Osteocyte (in vitro differentiated cells): ENCODE data around the gene TATDN2. TPM values are rescaled to one million over a fixed set of nuclear protein-coding genes. Genes with fewer than 3 reads are reported as not detected.

ENCODE experiments used
- DNase-seq: peaks from one replicate; pipeline ENCODE4 v3.0.0; 2021; ENCODE audit warnings: mixed read lengths; ENCODE audit not compliant: unreplicated experiment; ENCODE audit errors: extremely low spot score
- H3K27ac Mint-ChIP-seq: one replicate; pipeline ENCODE4 v1.8.0; 2021; ENCODE audit warnings: mild to moderate bottlenecking, mixed read lengths; ENCODE audit not compliant: unreplicated experiment
- H3K27me3 Mint-ChIP-seq: one replicate; pipeline ENCODE4 v1.8.0; 2021; ENCODE audit warnings: mixed read lengths; ENCODE audit not compliant: unreplicated experiment
- H3K36me3 Mint-ChIP-seq: one replicate; pipeline ENCODE4 v1.8.0; 2021; ENCODE audit warnings: mixed read lengths; ENCODE audit not compliant: unreplicated experiment
- H3K4me1 Mint-ChIP-seq: one replicate; pipeline ENCODE4 v1.8.0; 2021; ENCODE audit warnings: mixed read lengths; ENCODE audit not compliant: unreplicated experiment
- H3K4me3 Mint-ChIP-seq: one replicate; pipeline ENCODE4 v1.8.0; 2021; ENCODE audit warnings: mild to moderate bottlenecking, moderate library complexity, mixed read lengths; ENCODE audit not compliant: unreplicated experiment
- H3K9me3 Mint-ChIP-seq: one replicate; pipeline ENCODE4 v1.8.0; 2021; ENCODE audit warnings: mixed read lengths; ENCODE audit not compliant: unreplicated experiment
- CTCF ChIP-seq: fragments of 200-600 bp; sonication (generic); IDR thresholded peaks from 2 replicates; pipeline ENCODE4 v1.5.0; 2021; ENCODE audit warnings: antibody characterized with exemption, mild to moderate bottlenecking, moderate library complexity
- long read RNA-seq: library from polyadenylated mRNA; unstranded; transcript quantifications from one replicate; pipeline ENCODE4 v2.0.0, GENCODE V29; 2021
- total RNA-seq: library from RNA; stranded (reverse); gene quantifications from 2 replicates; pipeline ENCODE4 v1.2.1, GENCODE V29; 2021

TATDN2 gene
- 33.8 and 38.0 TPM in 2 replicates for total RNA-seq
- long read RNA-seq, partial matches to known transcripts, result 9 of 10 reads
- long read RNA-seq, other reads (novel, unspliced or antisense), result 0 of 10 reads

- TF ChIP-seq CTCF, result no peak
These were observed at the start of gene TATDN2 for GRCh38 chr3:10248184-10248983. TSS of gene TATDN2 (plus strand) at chr3:10248459. CDS start at chr3:10249201, 742 bp downstream.

GRCh38 chr3:10198761-10199649 is 49.3 kb upstream of the TATDN2 start:
- Mint-ChIP-seq H3K4me3 (no peak overlapping the region), H3K27me3 (no peaks in the 10 kb centered on the region), H3K9me3 (no peaks in the 10 kb centered on the region), H3K36me3 (peaks cover 4% of the 10 kb centered on the region), H3K4me1 (peaks cover 38% of the 10 kb centered on the region), H3K27ac (no peak overlapping the region)
- DNase-seq, result no peak
- TF ChIP-seq CTCF, result no peak

More at GRCh38 chr3:10248184-10248983, at the start of gene TATDN2:
- H3K27me3 Mint-ChIP-seq, result no peaks in the 10 kb centered on the region
- H3K36me3 Mint-ChIP-seq, result peaks cover 21% of the 10 kb centered on the region
- H3K27ac Mint-ChIP-seq, result peak within 1 kb of the TSS; percentile 88
- peak within 1 kb of the TSS; percentile 90 for H3K4me3 Mint-ChIP-seq
- H3K4me1 Mint-ChIP-seq, result peaks cover 26% of the 10 kb centered on the region
- peak; percentile 98 for DNase-seq
- no peaks in the 10 kb centered on the region for H3K9me3 Mint-ChIP-seq

GRCh38 chr3:10204921-10205320 is 43.3 kb upstream of the TATDN2 start:
- no peak for DNase-seq
- no peak for TF ChIP-seq CTCF
- Mint-ChIP-seq H3K4me3 (no peak overlapping the region), H3K9me3 (no peaks in the 10 kb centered on the region), H3K27me3 (no peaks in the 10 kb centered on the region), H3K27ac (peak overlapping the region; percentile 70), H3K36me3 (peaks cover 4% of the 10 kb centered on the region), H3K4me1 (peaks cover 15% of the 10 kb centered on the region)

GRCh38 chr3:10205451-10206165 is 42.7 kb upstream of the TATDN2 start:
- peak overlapping the region; percentile 70 for H3K27ac Mint-ChIP-seq
- H3K4me3 Mint-ChIP-seq, result no peak overlapping the region
- peaks cover 2% of the 10 kb centered on the region for H3K36me3 Mint-ChIP-seq
- no peaks in the 10 kb centered on the region for H3K27me3 Mint-ChIP-seq
- H3K9me3 Mint-ChIP-seq, result no peaks in the 10 kb centered on the region
- DNase-seq, result no peak
- peaks cover 15% of the 10 kb centered on the region for H3K4me1 Mint-ChIP-seq
- no peak for TF ChIP-seq CTCF
